Measurements from ENCODE around the gene CORO2A. TPM values are rescaled to one million over a fixed set of nuclear protein-coding genes. Genes with fewer than 3 reads are reported as not detected.
"Not testable (repeated sequence)": the region's sequence is repeated elsewhere in the genome, so short reads cannot be mapped to it uniquely, and the experiment has no call there.

CORO2A gene
- total RNA-seq, 1 experiment from 2014 or later, result 2.0 TPM

GRCh38 chr9:98105006-98105405 is 87.4 kb downstream of the CORO2A start:
- DNase-seq (ENCODE audit: low read depth), result no peak
- in situ Hi-C loops (cut with HindIII; ENCODE audit: low pct_unique_long_range_greater_than_20kb, low sequenced_read_pairs), result no loop called here

DNA sequence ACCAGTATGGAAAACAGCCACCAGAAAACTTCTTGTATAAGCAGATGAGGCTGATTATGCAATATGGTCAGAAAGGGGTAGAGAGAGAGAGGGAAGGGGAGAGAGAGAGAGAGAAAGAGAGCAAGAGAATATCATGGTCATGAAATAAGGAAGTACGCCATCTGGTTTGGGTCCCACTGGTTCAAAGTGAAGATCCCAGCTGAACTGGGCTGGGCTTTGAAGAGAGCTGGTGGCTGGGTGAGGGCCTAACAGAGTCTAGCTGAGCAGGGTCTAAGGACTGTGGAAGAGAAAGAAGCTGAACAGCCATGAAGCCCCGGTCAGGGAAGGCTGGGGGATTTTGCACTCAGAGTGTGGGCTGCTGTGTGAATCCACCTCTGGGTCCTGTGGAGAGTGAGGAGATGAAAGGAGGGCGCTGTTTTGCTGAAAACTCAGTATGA is 88.0 kb downstream of the CORO2A start:
- DNase-seq (ENCODE audit: low read depth), result no peak
- in situ Hi-C loops (cut with HindIII; ENCODE audit: low pct_unique_long_range_greater_than_20kb, low sequenced_read_pairs), result no loop called here

- in situ Hi-C loops (cut with HindIII; ENCODE audit: low pct_unique_long_range_greater_than_20kb, low sequenced_read_pairs), result no loop called here
- DNase-seq (ENCODE audit: low read depth), result no peak
These were observed 90.6 kb downstream of the CORO2A start for GRCh38 chr9:98101868-98102273.

DNA sequence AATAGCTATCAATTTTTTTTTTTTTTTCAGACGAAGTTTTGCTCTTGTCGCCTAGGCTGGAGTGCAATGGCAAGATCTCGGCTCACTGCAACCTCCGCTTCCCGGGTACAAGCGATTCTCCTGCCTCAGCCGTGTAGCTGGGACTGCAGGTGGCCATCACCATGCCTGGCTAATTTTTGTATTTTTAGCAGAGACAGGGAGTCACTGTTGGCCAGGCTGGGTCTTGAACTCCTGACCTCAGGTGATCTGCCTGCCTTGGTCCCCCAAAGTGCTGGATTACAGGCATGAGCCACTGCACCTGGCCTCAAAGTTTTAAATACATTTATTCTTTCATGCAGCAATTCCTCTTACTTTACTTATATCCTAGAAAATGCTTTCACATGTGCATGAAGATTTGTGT is 91.0 kb downstream of the CORO2A start:
- in situ Hi-C loops (cut with HindIII; ENCODE audit: low pct_unique_long_range_greater_than_20kb, low sequenced_read_pairs), result no loop called here

DNA sequence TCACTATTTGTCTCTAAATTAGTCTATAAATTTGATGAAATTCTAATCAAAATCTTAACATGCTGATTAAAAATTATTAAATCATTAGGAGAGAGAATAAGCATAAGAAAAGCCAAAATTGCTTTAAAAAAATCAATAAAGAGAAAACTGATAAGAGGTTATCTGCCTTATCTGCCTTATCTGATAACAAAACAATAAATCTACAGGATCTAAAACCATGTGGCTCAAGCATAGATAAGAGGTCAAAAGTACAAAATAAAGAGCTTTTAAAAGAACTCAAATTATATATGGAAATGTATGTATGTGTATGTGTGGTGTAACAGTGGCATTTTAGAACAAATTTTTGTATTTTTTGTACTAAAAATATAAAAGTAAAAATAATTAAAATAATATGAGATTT is 92.0 kb downstream of the CORO2A start:
- in situ Hi-C loops (cut with HindIII; ENCODE audit: low pct_unique_long_range_greater_than_20kb, low sequenced_read_pairs), result no loop called here
- DNase-seq (ENCODE audit: low read depth), result no peak

More for the DNA sequence above, 91.0 kb downstream of the CORO2A start:
- no peak for DNase-seq (ENCODE audit: low read depth)

- in situ Hi-C loops (cut with HindIII; ENCODE audit: low pct_unique_long_range_greater_than_20kb, low sequenced_read_pairs), result no loop called here
- no peak for DNase-seq (ENCODE audit: low read depth)
These were observed 92.5 kb downstream of the CORO2A start for GRCh38 chr9:98099898-98100297.

DNA sequence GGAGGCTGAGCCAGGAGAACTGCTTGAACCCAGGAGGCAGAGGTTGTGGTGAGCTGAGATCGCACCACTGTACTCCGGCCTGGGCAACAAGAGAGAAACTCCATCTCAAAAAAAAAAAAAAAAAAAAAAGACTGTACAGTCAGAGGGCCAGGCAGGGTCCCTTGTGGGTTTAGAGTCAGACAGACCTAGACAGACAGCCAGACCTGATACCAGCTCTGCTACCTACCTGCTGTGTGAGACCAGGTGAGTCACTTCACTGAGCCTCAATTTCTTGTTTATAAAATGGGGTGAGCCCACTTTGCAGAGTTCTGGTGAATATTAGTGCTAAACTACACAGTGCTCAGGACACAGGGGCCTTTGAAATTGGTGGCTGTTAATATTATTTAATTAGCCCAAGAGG is 93.1 kb downstream of the CORO2A start:
- in situ Hi-C loops (cut with HindIII; ENCODE audit: low pct_unique_long_range_greater_than_20kb, low sequenced_read_pairs), result no loop called here
- no peak for DNase-seq (ENCODE audit: low read depth)

GRCh38 chr9:98097836-98098235 is 94.6 kb downstream of the CORO2A start:
- DNase-seq (ENCODE audit: low read depth), result no peak
- in situ Hi-C loops (cut with HindIII; ENCODE audit: low pct_unique_long_range_greater_than_20kb, low sequenced_read_pairs), result no loop called here

DNA sequence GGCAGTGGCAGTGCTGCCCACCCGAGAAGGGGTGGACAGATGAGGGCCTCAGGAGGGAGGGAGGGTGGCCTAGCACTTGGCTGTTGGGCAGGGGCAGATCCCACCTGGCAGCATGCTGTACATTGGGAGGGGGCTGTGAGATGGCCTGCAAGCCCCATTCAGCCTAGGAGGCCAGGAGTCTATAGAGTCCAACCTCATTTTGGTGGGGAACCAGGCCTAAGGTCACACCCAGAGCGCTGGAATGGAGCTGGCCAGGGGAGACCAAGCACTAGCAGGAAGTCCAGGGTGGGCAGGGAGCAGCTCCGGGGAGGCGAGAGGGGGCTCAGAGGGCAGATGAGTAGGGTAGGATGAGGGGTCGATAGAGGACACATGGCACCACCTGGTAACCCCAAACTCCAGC is 96.3 kb downstream of the CORO2A start:
- DNase-seq (ENCODE audit: low read depth), result no peak
- in situ Hi-C loops (cut with HindIII; ENCODE audit: low pct_unique_long_range_greater_than_20kb, low sequenced_read_pairs), result no loop called here

DNA sequence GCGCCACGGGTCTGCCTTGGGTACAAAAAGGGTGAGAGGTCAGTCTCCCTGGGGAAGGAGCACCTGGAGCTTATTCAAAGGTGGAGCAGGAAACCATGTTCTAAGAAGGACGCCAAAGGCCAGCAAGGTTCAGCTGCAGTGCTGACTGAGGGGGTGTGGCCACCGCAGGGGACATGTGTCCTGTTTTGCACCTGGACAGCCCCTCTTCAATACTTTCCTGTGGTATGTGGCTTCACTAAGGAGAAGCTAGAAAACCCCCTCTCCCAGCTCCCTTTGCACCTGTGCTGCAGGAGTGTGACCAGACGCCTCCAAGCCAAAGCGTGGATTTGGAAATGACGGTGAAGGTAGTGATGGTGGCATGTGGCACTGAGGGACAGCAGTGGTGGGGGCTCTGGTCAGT is 97.0 kb downstream of the CORO2A start:
- no peak for DNase-seq (ENCODE audit: low read depth)
- in situ Hi-C loops (cut with HindIII; ENCODE audit: low pct_unique_long_range_greater_than_20kb, low sequenced_read_pairs), result no loop called here

DNA sequence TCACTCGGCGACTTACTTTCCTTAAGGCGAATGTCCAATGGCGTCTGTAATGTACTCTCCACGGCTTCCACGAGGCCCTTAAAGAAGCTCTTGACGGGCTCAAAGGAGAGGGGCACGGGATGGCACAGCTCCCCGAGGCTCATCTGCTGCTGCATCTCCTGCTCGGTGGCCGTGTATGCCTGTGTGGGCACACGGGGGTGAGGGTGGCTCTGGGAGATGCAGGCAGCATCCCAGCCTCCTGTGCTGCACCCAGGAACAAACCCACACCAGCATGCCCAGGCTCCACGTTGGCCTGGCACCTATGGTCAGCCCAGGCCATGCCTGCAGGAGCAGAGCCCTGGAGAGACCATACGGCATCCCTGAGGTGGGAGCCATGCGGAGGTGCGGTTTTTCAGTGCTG is 97.6 kb downstream of the CORO2A start:
- no peak for DNase-seq (ENCODE audit: low read depth)
- in situ Hi-C loops (cut with HindIII; ENCODE audit: low pct_unique_long_range_greater_than_20kb, low sequenced_read_pairs), result no loop called here

- in situ Hi-C loops (cut with HindIII; ENCODE audit: low pct_unique_long_range_greater_than_20kb, low sequenced_read_pairs), result no loop called here
- no peak for DNase-seq (ENCODE audit: low read depth)
These were observed 98.1 kb downstream of the CORO2A start for GRCh38 chr9:98094316-98094715.

DNA sequence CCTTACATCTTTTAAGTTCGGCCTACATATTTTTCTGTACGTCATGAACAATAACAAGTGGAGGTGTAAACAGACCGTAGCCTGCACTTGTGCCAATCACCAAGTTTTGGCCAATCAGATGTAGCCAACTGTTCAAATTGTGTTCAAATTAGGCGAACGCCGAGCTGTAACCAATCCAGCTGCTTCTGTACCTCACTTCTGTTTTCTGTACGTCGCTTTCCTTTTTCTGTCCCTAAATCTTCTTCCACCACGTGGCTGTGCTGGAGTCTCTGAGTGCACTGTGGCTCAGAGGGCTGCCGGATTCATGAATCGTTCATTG is 99.9 kb downstream of the CORO2A start:
- no peak for DNase-seq (ENCODE audit: low read depth)
- in situ Hi-C loops (cut with HindIII; ENCODE audit: low pct_unique_long_range_greater_than_20kb, low sequenced_read_pairs), result no loop called here

DNA sequence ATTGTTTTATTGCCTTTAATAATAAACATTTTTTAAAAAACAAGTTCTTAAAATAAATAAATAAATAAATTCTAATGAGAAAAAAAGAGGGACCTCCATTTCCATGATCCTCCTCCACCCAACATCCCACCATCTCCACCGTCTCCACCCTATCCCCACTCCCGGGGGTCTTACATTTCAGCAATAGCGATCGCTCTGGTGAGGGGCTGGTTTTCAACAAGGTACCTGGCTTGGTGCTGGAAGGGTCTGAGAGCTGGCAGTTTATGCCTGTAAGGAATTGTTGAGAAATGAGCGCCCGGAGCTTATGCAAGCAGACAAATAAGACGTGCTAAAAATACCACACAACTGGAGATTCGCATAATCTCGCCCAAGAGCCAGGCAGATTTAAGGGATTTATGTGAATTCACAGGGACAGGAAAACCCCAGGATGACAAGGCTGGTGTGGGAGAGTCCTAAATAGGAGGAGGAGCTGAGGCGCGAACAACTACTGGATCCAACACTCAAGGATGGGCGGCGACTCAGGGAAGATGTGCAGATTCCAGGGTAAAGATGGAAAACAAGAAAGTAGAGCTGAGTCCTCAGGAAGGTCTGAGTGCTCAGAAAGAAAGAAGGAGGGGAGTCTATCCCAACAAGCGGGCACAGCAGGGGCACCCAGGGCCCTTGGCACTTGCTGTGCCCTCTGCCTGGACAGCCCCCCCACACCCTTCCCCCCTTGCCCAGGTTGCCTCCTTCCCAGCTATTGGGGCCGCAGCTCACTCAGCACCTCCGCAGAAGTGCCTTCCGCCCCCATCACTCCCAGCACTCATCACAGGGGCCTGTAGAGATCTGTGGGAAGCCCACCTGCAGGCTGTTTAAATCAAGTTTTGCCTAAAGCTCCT is 100.5 kb downstream of the CORO2A start:
- no peak for DNase-seq (ENCODE audit: low read depth)
- in situ Hi-C loops (cut with HindIII; ENCODE audit: low pct_unique_long_range_greater_than_20kb, low sequenced_read_pairs), result no loop called here

DNA sequence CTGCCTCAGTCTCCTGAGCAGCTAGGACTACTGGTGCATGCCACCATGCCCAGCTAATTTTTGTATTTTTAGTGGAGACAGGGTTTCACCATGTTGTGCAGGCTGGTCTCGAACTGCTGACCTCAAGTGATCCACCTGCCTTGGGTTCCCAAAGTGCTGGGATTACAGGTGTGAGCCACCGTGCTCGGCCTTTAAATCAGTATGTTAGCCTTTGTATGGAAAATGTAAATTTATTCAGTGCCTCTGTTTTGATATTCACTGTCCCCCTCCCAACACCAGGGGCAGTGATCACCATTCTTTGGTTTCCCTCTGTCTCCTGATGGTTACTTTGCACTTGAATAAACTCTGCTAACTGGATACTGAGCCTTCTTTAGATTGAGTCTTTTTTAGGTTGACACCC is 101.8 kb downstream of the CORO2A start:
- in situ Hi-C loops (cut with HindIII; ENCODE audit: low pct_unique_long_range_greater_than_20kb, low sequenced_read_pairs); DNase-seq (ENCODE audit: low read depth): not testable (repeated sequence)

GRCh38 chr9:98087420-98088354 is 104.8 kb downstream of the CORO2A start:
- DNase-seq (ENCODE audit: low read depth), result no peak
- in situ Hi-C loops (cut with HindIII; ENCODE audit: low pct_unique_long_range_greater_than_20kb, low sequenced_read_pairs), result no loop called here

GRCh38 chr9:98086461-98086860 is 106.0 kb downstream of the CORO2A start:
- in situ Hi-C loops (cut with HindIII; ENCODE audit: low pct_unique_long_range_greater_than_20kb, low sequenced_read_pairs), result no loop called here
- no peak for DNase-seq (ENCODE audit: low read depth)

DNA sequence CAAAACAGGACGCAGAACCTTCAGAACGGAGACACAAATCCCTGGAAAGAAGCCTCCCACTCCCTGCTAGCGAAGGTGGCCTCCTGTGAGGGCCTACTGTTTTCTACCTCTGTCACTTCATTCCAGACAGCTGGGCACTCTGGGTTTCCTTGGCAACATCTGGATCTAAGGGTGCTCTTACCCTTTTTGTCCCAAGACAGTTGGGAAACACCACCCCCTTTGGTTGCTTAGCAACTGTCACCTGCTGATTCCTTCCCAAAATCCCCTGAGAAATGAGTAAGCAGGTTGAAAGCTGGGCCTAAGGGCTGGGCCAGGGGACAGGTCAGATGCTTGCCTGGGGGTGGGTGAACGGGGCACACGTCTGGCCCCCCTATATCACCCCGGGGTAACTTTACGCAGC is 106.5 kb downstream of the CORO2A start:
- in situ Hi-C loops (cut with HindIII; ENCODE audit: low pct_unique_long_range_greater_than_20kb, low sequenced_read_pairs), result no loop called here
- peak; percentile 21 for DNase-seq (ENCODE audit: low read depth)

DNA sequence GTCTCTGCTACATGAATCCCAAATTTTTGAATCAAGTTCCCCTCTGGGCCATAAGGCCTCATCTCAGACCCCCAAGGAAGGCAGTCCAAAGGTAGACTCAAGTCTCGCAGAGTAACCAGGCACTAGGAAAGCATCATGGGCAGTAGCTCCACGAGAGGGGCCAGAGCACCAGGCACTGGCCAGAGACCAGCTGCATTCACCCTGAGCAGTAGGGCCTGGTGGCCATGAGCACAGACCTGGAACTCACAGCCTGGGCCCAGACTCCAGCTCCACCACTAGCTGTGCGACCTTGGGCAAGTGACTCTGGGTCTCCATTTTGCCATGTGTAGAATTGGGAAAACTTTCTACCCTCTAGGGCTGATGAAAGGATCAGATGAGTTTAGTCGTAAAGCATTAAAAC is 107.4 kb downstream of the CORO2A start:
- no peak for DNase-seq (ENCODE audit: low read depth)
- in situ Hi-C loops (cut with HindIII; ENCODE audit: low pct_unique_long_range_greater_than_20kb, low sequenced_read_pairs), result no loop called here
